ENCODE data around the gene FBXO31.

- TF ChIP-seq CTCF (tag by site-specific recombination; IDR thresholded peaks at IDR 0.05) (no peak), SP3 (tag by site-specific recombination; IDR thresholded peaks at IDR 0.05) (no peak), ZNF785 (tag by site-specific recombination; IDR thresholded peaks at IDR 0.05) (no peak)
These were observed 15.4 kb downstream of the FBXO31 start for GRCh38 chr16:87368029-87368770.

All from HEK293 (cell line).